Liver (tissue), 9 donors: ENCODE data around the gene OR52I1. TPM values are rescaled to one million over a fixed set of nuclear protein-coding genes. Genes with fewer than 3 reads are reported as not detected.

ENCODE experiments used
- DNase-seq: peaks from one replicate; pipeline ENCODE4 v3.0.0-alpha.2; 2017; ENCODE audit warnings: low spot score
- H3K27ac ChIP-seq, 2 donors: one replicate each; pipeline ENCODE4 v1.7.0; 2013; ENCODE audit warnings: inconsistent platforms in 2 of 2, low read length in 2 of 2, control low read depth in 1 of 2, low read depth in 1 of 2, mild to moderate bottlenecking in 1 of 2
- H3K27me3 ChIP-seq, 4 donors: one replicate each; pipeline versions ENCODE4 v1.6.1 to v1.7.0; 2013; ENCODE audit warnings: low read length in 3 of 4, inconsistent platforms in 1 of 4, mild to moderate bottlenecking in 1 of 4, moderate library complexity in 1 of 4; ENCODE audit not compliant: control insufficient read depth in 4 of 4, insufficient read depth in 4 of 4
- H3K36me3 ChIP-seq, 4 donors: one replicate each; pipeline versions ENCODE4 v1.6.1 to v1.7.0; 2013; ENCODE audit warnings: low read length in 3 of 4, mild to moderate bottlenecking in 3 of 4, low read depth in 1 of 4, moderate library complexity in 1 of 4; ENCODE audit not compliant: control insufficient read depth in 4 of 4, insufficient read depth in 3 of 4
- H3K4me1 ChIP-seq, 4 donors: one replicate each; pipeline versions ENCODE4 v1.6.1 to v1.7.0; 2013; ENCODE audit warnings: low read length in 3 of 4, mild to moderate bottlenecking in 3 of 4, moderate library complexity in 1 of 4; ENCODE audit not compliant: control insufficient read depth in 4 of 4, insufficient read depth in 4 of 4
- H3K4me3 ChIP-seq, 3 donors: one replicate each; pipeline versions ENCODE4 v1.6.1 to v1.7.0; 2013; ENCODE audit warnings: low read length in 3 of 3, control low read depth in 1 of 3, low read depth in 1 of 3, mild to moderate bottlenecking in 1 of 3
- H3K9ac ChIP-seq, 2 donors: one replicate each; pipeline ENCODE4 v1.7.0; 2013; ENCODE audit warnings: low read length in 2 of 2, mild to moderate bottlenecking in 2 of 2, moderate library complexity in 2 of 2, control low read depth in 1 of 2, low read depth in 1 of 2
- H3K9me3 ChIP-seq, 4 donors: one replicate each; pipeline versions ENCODE4 v1.6.1 to v1.7.0; 2013; ENCODE audit warnings: low read length in 3 of 4; ENCODE audit not compliant: control insufficient read depth in 4 of 4
- ATF3 ChIP-seq: IDR thresholded peaks from 2 replicates; pipeline ENCODE4 v1.6.1; 2016; ENCODE audit warnings: antibody characterized with exemption
- CTCF ChIP-seq: fragments of 150-350 bp; IDR thresholded peaks from 2 replicates; pipeline ENCODE4 v1.5.1; 2017; ENCODE audit warnings: improper control_type of control experiment, low read depth, low read length; ENCODE audit not compliant: missing input control
- EGR1 ChIP-seq, 2 donors: IDR thresholded peaks; 2 replicates each; pipeline ENCODE4 v1.6.1; 2016 to 2018; ENCODE audit warnings: antibody characterized with exemption in 2 of 2, low read depth in 2 of 2
- FOXA1 ChIP-seq: IDR thresholded peaks from 2 replicates; pipeline ENCODE4 v1.6.1; 2016; ENCODE audit warnings: antibody characterized with exemption
- FOXA2 ChIP-seq: IDR thresholded peaks from 2 replicates; pipeline ENCODE4 v1.6.1; 2016; ENCODE audit warnings: antibody characterized with exemption
- GABPA ChIP-seq, 2 donors: IDR thresholded peaks in 1 of 2; conservative IDR thresholded peaks in 1 of 2; 2 replicates each; pipeline ENCODE4 v1.6.1; 2016; ENCODE audit warnings: antibody characterized with exemption in 2 of 2, mild to moderate bottlenecking in 1 of 2, moderate library complexity in 1 of 2
- HNF4A ChIP-seq, 2 donors: conservative IDR thresholded peaks; 2 replicates each; pipeline ENCODE4 v1.6.1; 2016; ENCODE audit warnings: antibody characterized with exemption in 2 of 2, mild to moderate bottlenecking in 2 of 2
- HNF4G ChIP-seq: IDR thresholded peaks from 2 replicates; pipeline ENCODE4 v1.6.1; 2016; ENCODE audit warnings: antibody characterized with exemption
- JUND ChIP-seq, 2 donors: IDR thresholded peaks; 2 replicates each; pipeline ENCODE4 v1.6.1; 2016; ENCODE audit warnings: antibody characterized with exemption in 2 of 2
- MAX ChIP-seq: IDR thresholded peaks from 2 replicates; pipeline ENCODE4 v1.6.1; 2016; ENCODE audit warnings: antibody characterized with exemption
- NR2F2 ChIP-seq: IDR thresholded peaks from 2 replicates; pipeline ENCODE4 v1.6.1; 2016; ENCODE audit warnings: antibody characterized with exemption
- RAD21 ChIP-seq, 2 donors: IDR thresholded peaks; 2 replicates each; pipeline ENCODE4 v1.6.1; 2016; ENCODE audit warnings: antibody characterized with exemption in 2 of 2, mild to moderate bottlenecking in 2 of 2
- REST ChIP-seq: IDR thresholded peaks from 2 replicates; pipeline ENCODE4 v1.6.1; 2016; ENCODE audit warnings: antibody characterized with exemption, mild to moderate bottlenecking
- RXRA ChIP-seq, 2 donors: IDR thresholded peaks; 2 replicates each; pipeline ENCODE4 v1.6.1; 2017 to 2018; ENCODE audit warnings: antibody characterized with exemption in 2 of 2, mild to moderate bottlenecking in 1 of 2
- SP1 ChIP-seq: IDR thresholded peaks from 2 replicates; pipeline ENCODE4 v1.6.1; 2018; ENCODE audit warnings: antibody characterized with exemption, mild to moderate bottlenecking
- TAF1 ChIP-seq: conservative IDR thresholded peaks from 2 replicates; pipeline ENCODE4 v1.6.1; 2016; ENCODE audit warnings: antibody characterized with exemption, mild to moderate bottlenecking
- YY1 ChIP-seq: IDR thresholded peaks from 2 replicates; pipeline ENCODE4 v1.6.1; 2016; ENCODE audit warnings: antibody characterized with exemption, mild to moderate bottlenecking
- ZBTB33 ChIP-seq: IDR thresholded peaks from 2 replicates; pipeline ENCODE4 v1.6.1; 2016; ENCODE audit warnings: antibody characterized with exemption
- WGBS: extraction: QIAGEN DNeasy Blood & Tissue Kit; methylation state at CpG from one replicate; pipeline ENCODE4 v1.1.7; 2013; 5-methylcytosine and 5-hydroxymethylcytosine counted together
- polyA plus RNA-seq, 2 donors: library from polyadenylated mRNA; stranded (reverse) in 1 of 2; unstranded in 1 of 2; fragments of 200-250 nt in 1 of 2; fragments of >200 nt in 1 of 2; fragmentation: Nextera tagmentation in 1 of 2; extraction: Ambion mirVana in 1 of 2; gene quantifications; one replicate each; pipeline versions ENCODE4 v1.2.1 to v1.2.3, GENCODE V29; 2013 to 2015
- total RNA-seq, 2 donors: library from RNA; depleted of rRNA; stranded (reverse); fragments of >200 nt; gene quantifications; one replicate each; pipeline ENCODE4 v1.2.3, GENCODE V29; 2014
- donor health status: healthy.
- donor health status: healthy.
- donor health status: healthy.
- donor health status: healthy.
- donor health status: healthy.

Gene OR52I1
- total and polyA plus RNA-seq, 4 donors, result not detected

- no peak overlapping the region for H3K27ac ChIP-seq
- H3K36me3 ChIP-seq, result no peaks in the 10 kb centered on the region
- no peaks in the 10 kb centered on the region for H3K27me3 ChIP-seq
- TF ChIP-seq MAX, result no peak
- no peak for TF ChIP-seq RAD21 (IDR thresholded peaks at IDR 0.05)
- TF ChIP-seq GABPA (IDR thresholded peaks at IDR 0.05 in 1 of 2, conservative IDR thresholded peaks at IDR 0.05 in 1 of 2), result no peak
- TF ChIP-seq EGR1 (IDR thresholded peaks at IDR 0.05; ENCODE audit: low read depth in 2 of 2), result no peak
- TF ChIP-seq FOXA1, result no peak
- no peak for TF ChIP-seq CTCF
- TF ChIP-seq TAF1, result no peak
- TF ChIP-seq YY1, result no peak
- no peak for TF ChIP-seq NR2F2
- TF ChIP-seq JUND (IDR thresholded peaks at IDR 0.05), result no peak
- no peak for TF ChIP-seq RXRA (IDR thresholded peaks at IDR 0.05)
- TF ChIP-seq ATF3, result no peak
- TF ChIP-seq HNF4A (conservative IDR thresholded peaks at IDR 0.05), result no peak
- no peak for TF ChIP-seq REST
- TF ChIP-seq FOXA2, result no peak
- TF ChIP-seq ZBTB33, result no peak
- TF ChIP-seq SP1, result no peak
- TF ChIP-seq HNF4G, result no peak
- DNase-seq, result no peak
- no peak overlapping the region for H3K9ac ChIP-seq
- WGBS, result 72% methylated on average over 8 of the region's 8 CpGs
- peaks cover 0 to 3% (median under 1%) of the 10 kb centered on the region in 4 donors for H3K9me3 ChIP-seq
- no peak overlapping the region for H3K4me3 ChIP-seq
- H3K4me1 ChIP-seq, result no peaks in the 10 kb centered on the region
Measured at GRCh38 chr11:4559527-4560440, 34.1 kb upstream of the OR52I1 start.
